ENCODE results near the gene CTNNBIP1.

GRCh38 chr1:9821710-9822109, 88.4 kb downstream of the CTNNBIP1 start:
- no peak for TF ChIP-seq TAF1 (IDR thresholded peaks at IDR 0.05; ENCODE audit: low read depth)
- no peak for TF ChIP-seq CTCF (IDR thresholded peaks at IDR 0.05; ENCODE audit: poor library complexity, severe bottlenecking)
- TF ChIP-seq MXI1 (conservative IDR thresholded peaks at IDR 0.05; ENCODE audit: poor library complexity, severe bottlenecking): no peak
- no peak for TF ChIP-seq POLR2AphosphoS5 (IDR thresholded peaks at IDR 0.05)
- TF ChIP-seq EZH2 (IDR thresholded peaks at IDR 0.05; ENCODE audit: borderline replicate concordance, insufficient read depth, low read length, poor library complexity, severe bottlenecking): no peak
- no peak for TF ChIP-seq RAD21 (conservative IDR thresholded peaks at IDR 0.05)
- TF ChIP-seq REST (IDR thresholded peaks at IDR 0.05; ENCODE audit: borderline replicate concordance): no peak
- TF ChIP-seq SMC3 (conservative IDR thresholded peaks at IDR 0.05; ENCODE audit: poor library complexity): no peak
- no peak for TF ChIP-seq EP300 (conservative IDR thresholded peaks at IDR 0.05; ENCODE audit: poor library complexity, severe bottlenecking)
